IMR-90 (cell line): ENCODE measurements around the gene TYRO3. TPM values are rescaled to one million over a fixed set of nuclear protein-coding genes. Genes with fewer than 3 reads are reported as not detected.
"Not testable (repeated sequence)": the region's sequence is repeated elsewhere in the genome, so short reads cannot be mapped to it uniquely, and the experiment has no call there.

Experiments
- ATAC-seq: fragments of 200-7000 bp; cut with Tn5 transposase; 2 replicates; pipeline ENCODE4 v1.9.1; 2020; ENCODE audit warnings: low read depth, mild to moderate bottlenecking, moderate library complexity
- BruUV-seq: library from RNA; stranded (reverse); fragments of 400-500 nt; replicated peaks from 2 replicates; lab custom pipeline; 2021; lab: Mats Ljungman, UMichigan
- CTCF ChIA-PET: fragments of 300-600 bp; formaldehyde crosslinking; extraction: SDS; loops from one replicate; lab custom pipeline; 2021; ENCODE audit warnings: antibody characterized with exemption; lab: Yijun Ruan, JAX
- POLR2A ChIA-PET: fragments of 300-600 bp; sonication (Branson Sonifier 250); formaldehyde crosslinking; loops from one replicate; lab custom pipeline; 2022; ENCODE audit warnings: antibody characterized with exemption; ENCODE audit not compliant: unreplicated experiment; lab: Charles Lee
- DNase-seq: peaks from one replicate; pipeline ENCODE4 v3.0.0; 2013
- H2AFZ ChIP-seq: replicated peaks from 2 replicates; pipeline ENCODE3; 2013; ENCODE audit warnings: low read length, mild to moderate bottlenecking; ENCODE audit not compliant: poor library complexity
- H2AK5ac ChIP-seq: 2 replicates; pipeline ENCODE4 v1.6.1; 2013; ENCODE audit warnings: low read depth, low read length, inconsistent platforms
- H2AK9ac ChIP-seq: replicated peaks from 2 replicates; pipeline ENCODE3; 2013; ENCODE audit warnings: mild to moderate bottlenecking, low read depth, low read length, moderate library complexity; ENCODE audit not compliant: poor library complexity
- H2BK120ac ChIP-seq: 2 replicates; pipeline ENCODE4 v1.6.1; 2013; ENCODE audit warnings: low read depth, low read length, inconsistent platforms
- H2BK15ac ChIP-seq: 3 replicates; pipeline ENCODE4 v1.6.1; 2013; ENCODE audit warnings: low read depth, low read length, inconsistent platforms
- H2BK20ac ChIP-seq: 2 replicates; pipeline ENCODE4 v1.6.1; 2013; ENCODE audit warnings: low read depth, mild to moderate bottlenecking, inconsistent platforms, low read length, moderate library complexity
- H2BK5ac ChIP-seq: 2 replicates; pipeline ENCODE4 v1.6.1; 2013; ENCODE audit warnings: mild to moderate bottlenecking, low read depth, low read length, inconsistent platforms; ENCODE audit not compliant: poor library complexity, severe bottlenecking
- H3K14ac ChIP-seq: replicated peaks from 2 replicates; pipeline ENCODE4 v1.6.1; 2013; ENCODE audit warnings: low read depth, low read length, inconsistent platforms
- H3K18ac ChIP-seq: 2 replicates; pipeline ENCODE4 v1.6.1; 2013; ENCODE audit warnings: low read depth, low read length, control low read depth
- H3K23ac ChIP-seq: 2 replicates; pipeline ENCODE4 v1.6.1; 2013; ENCODE audit warnings: low read depth, low read length, inconsistent platforms
- H3K27ac ChIP-seq: 2 replicates; pipeline ENCODE4 v1.5.1; 2013; ENCODE audit warnings: mild to moderate bottlenecking, control low read depth, low read length; ENCODE audit not compliant: insufficient read depth
- H3K27me3 ChIP-seq: 2 replicates; pipeline ENCODE4 v1.6.1; 2013; ENCODE audit warnings: low read length; ENCODE audit not compliant: control insufficient read depth, insufficient read depth
- H3K36me3 ChIP-seq: 2 replicates; pipeline ENCODE4 v1.6.1; 2013; ENCODE audit warnings: low read length, mixed read lengths; ENCODE audit not compliant: control insufficient read depth, insufficient read depth
- H3K4ac ChIP-seq: 2 replicates; pipeline ENCODE4 v1.6.1; 2013; ENCODE audit warnings: low read depth, low read length, inconsistent platforms
- H3K4me1 ChIP-seq: 2 replicates; pipeline ENCODE4 v1.6.1; 2013; ENCODE audit warnings: low read length, mixed read lengths; ENCODE audit not compliant: control insufficient read depth, insufficient read depth
- H3K4me2 ChIP-seq: 2 replicates; pipeline ENCODE4 v1.6.1; 2013; ENCODE audit warnings: low read depth, mild to moderate bottlenecking, control low read depth, low read length, moderate library complexity
- H3K4me3 ChIP-seq: 2 replicates; pipeline ENCODE4 v1.5.1; 2013; ENCODE audit warnings: low read depth, mild to moderate bottlenecking, control low read depth, low read length, moderate library complexity; ENCODE audit not compliant: insufficient read depth
- H3K56ac ChIP-seq: 2 replicates; pipeline ENCODE4 v1.6.1; 2013; ENCODE audit warnings: low read length, inconsistent platforms; ENCODE audit not compliant: insufficient read depth; ENCODE audit errors: extremely low read depth
- H3K79me1 ChIP-seq, 2 experiments: 2 replicates each; pipeline ENCODE4 v1.6.1; 2013; ENCODE audit warnings: low read length in 2 of 2, inconsistent platforms in 1 of 2, low read depth in 1 of 2
- H3K9ac ChIP-seq: 2 replicates; pipeline ENCODE4 v1.6.1; 2013; ENCODE audit warnings: low read depth, low read length, control low read depth
- H3K9me1 ChIP-seq: 2 replicates; pipeline ENCODE4 v1.6.1; 2013; ENCODE audit warnings: low read length, inconsistent platforms; ENCODE audit not compliant: insufficient read depth
- H3K9me3 ChIP-seq: 2 replicates; pipeline ENCODE4 v1.6.1; 2013; ENCODE audit warnings: low read length; ENCODE audit not compliant: control insufficient read depth, insufficient read depth
- H4K20me1 ChIP-seq: 2 replicates; pipeline ENCODE4 v1.6.1; 2013; ENCODE audit warnings: low read length, inconsistent platforms; ENCODE audit not compliant: insufficient read depth
- H4K5ac ChIP-seq: 2 replicates; pipeline ENCODE4 v1.6.1; 2013; ENCODE audit warnings: mild to moderate bottlenecking, low read depth, low read length, control low read depth
- H4K8ac ChIP-seq, 2 experiments: 2 replicates each; pipeline ENCODE4 v1.6.1; 2013; ENCODE audit warnings: low read depth in 2 of 2, low read length in 2 of 2, control low read depth in 1 of 2, inconsistent platforms in 1 of 2
- H4K91ac ChIP-seq: 2 replicates; pipeline ENCODE4 v1.6.1; 2013; ENCODE audit warnings: low read depth, low read length, inconsistent platforms; ENCODE audit not compliant: insufficient read depth
- WGBS, 2 experiments: methylation state at CpG; one replicate each; pipeline versions ENCODE4 v1.1.5 to v1.1.7; 2013; ENCODE audit warnings: missing lambda C conversion rate in 2 of 2; ENCODE audit not compliant: insufficient read length in 1 of 2; ENCODE audit errors: extremely low coverage in 2 of 2; 5-methylcytosine and 5-hydroxymethylcytosine counted together
- dilution Hi-C: fragments of 300-500 bp; cut with HindIII; formaldehyde crosslinking; loops from one replicate; pipeline ENCODE4 v1.14.3; 2018; ENCODE audit warnings: low sequenced_read_pairs; ENCODE audit not compliant: unreplicated experiment
- in situ Hi-C: fragments of 300-500 bp; cut with MboI; formaldehyde crosslinking; loops from 3 replicates; pipeline ENCODE4 v1.14.3; 2019; ENCODE audit warnings: low sequenced_read_pairs, inconsistent platforms, mixed read lengths
- intact Hi-C: fragments of 100-400 bp; cut with micrococcal nuclease; formaldehyde crosslinking; loops from 2 replicates; pipeline ENCODE4 v1.10.0; 2022
- polyA plus RNA-seq, 3 experiments: library from polyadenylated mRNA; depleted of rRNA; stranded (reverse); fragments of >200 nt; gene quantifications; 2 replicates each; pipeline ENCODE4 v1.2.3, GENCODE V29; 2012; ENCODE audit warnings: low replicate concordance in 1 of 3
- total RNA-seq: library from RNA; depleted of rRNA; stranded (reverse); fragments of >200 nt; gene quantifications from 2 replicates; pipeline ENCODE4 v1.2.3, GENCODE V29; 2012

Gene TYRO3
- total and polyA plus RNA-seq, 2 of the 4 experiments (the other 2 are of a cell fraction): 11.5 to 18.4 TPM

- intact Hi-C loops, H4K5ac ChIP-seq, H2AK5ac ChIP-seq, H3K36me3 ChIP-seq, in situ Hi-C loops, ATAC-seq, H3K18ac ChIP-seq, H3K9me3 ChIP-seq, H3K4me3 ChIP-seq, H2BK120ac ChIP-seq, H2BK15ac ChIP-seq, H3K23ac ChIP-seq, H4K8ac ChIP-seq, H2BK5ac ChIP-seq, CTCF ChIA-PET, H3K56ac ChIP-seq, H3K4ac ChIP-seq, H4K91ac ChIP-seq, H3K4me1 ChIP-seq, POLR2A ChIA-PET, H3K27ac ChIP-seq, H3K79me1 ChIP-seq, H2AFZ ChIP-seq, H2AK9ac ChIP-seq, BruUV-seq, H3K9me1 ChIP-seq, H3K14ac ChIP-seq, dilution Hi-C loops, H3K4me2 ChIP-seq, H4K20me1 ChIP-seq, H3K9ac ChIP-seq, H2BK20ac ChIP-seq, H3K27me3 ChIP-seq, DNase-seq: not testable (repeated sequence)
- WGBS, 2 experiments: 90% methylated on average over 6 of the region's 8 CpGs; no CpG with 5 or more reads in 1 of the 2 experiments
Observed at GRCh38 chr15:41592718-41593117, 33.7 kb downstream of the TYRO3 start.
